GM21619 (cell line): ENCODE data around the gene RRP1B.
"Not testable (repeated sequence)": the region's sequence is repeated elsewhere in the genome, so short reads cannot be mapped to it uniquely, and the experiment has no call there.

Experiments
- ATAC-seq: cut with Tn5 transposase; IDR thresholded peaks from one replicate; pipeline ENCODE4 v1.9.1; 2021; ENCODE audit not compliant: unreplicated experiment

The RRP1B gene

GRCh38 chr21:43659136-43660000 lies at the start of gene RRP1B, which contains the start of gene HSF2BP:
Gene RRP1B (plus strand): TSS chr21:43659560. CDS start chr21:43659665, 105 bp downstream.
Gene HSF2BP (minus strand): TSS chr21:43659488. CDS start chr21:43658096, 1,392 bp downstream.
- ATAC-seq = peak; percentile 64

- ATAC-seq = no peak
Observed at GRCh38 chr21:43611598-43612369, 47.6 kb upstream of the RRP1B start.

GRCh38 chr21:43613755-43614638 lies 45.4 kb upstream of the RRP1B start:
- no peak for ATAC-seq

GRCh38 chr21:43614839-43615238 lies 44.5 kb upstream of the RRP1B start:
- ATAC-seq = no peak

- ATAC-seq = not testable (repeated sequence)
Observed at GRCh38 chr21:43616861-43617260, 42.5 kb upstream of the RRP1B start.

GRCh38 chr21:43618940-43619339 lies 40.4 kb upstream of the RRP1B start:
- no peak for ATAC-seq

GRCh38 chr21:43619344-43619743 lies 40.0 kb upstream of the RRP1B start:
- no peak for ATAC-seq

GRCh38 chr21:43619856-43620255 lies 39.5 kb upstream of the RRP1B start:
- no peak for ATAC-seq

GRCh38 chr21:43622796-43623195 lies 36.6 kb upstream of the RRP1B start:
- ATAC-seq = no peak

GRCh38 chr21:43623588-43623987 lies 35.8 kb upstream of the RRP1B start:
- no peak for ATAC-seq

GRCh38 chr21:43624339-43624738 lies 35.0 kb upstream of the RRP1B start:
- no peak for ATAC-seq

- no peak for ATAC-seq
Observed at GRCh38 chr21:43626390-43626789, 33.0 kb upstream of the RRP1B start.

- no peak for ATAC-seq
Observed at GRCh38 chr21:43627527-43627926, 31.8 kb upstream of the RRP1B start.

GRCh38 chr21:43631411-43632107 lies 27.8 kb upstream of the RRP1B start:
- no peak for ATAC-seq

GRCh38 chr21:43632373-43632905 lies 26.9 kb upstream of the RRP1B start:
- no peak for ATAC-seq

- no peak for ATAC-seq
Observed at GRCh38 chr21:43634618-43635017, 24.7 kb upstream of the RRP1B start.

GRCh38 chr21:43635436-43635835 lies 23.9 kb upstream of the RRP1B start:
- ATAC-seq = no peak

- no peak for ATAC-seq
Observed at GRCh38 chr21:43637530-43638158, 21.7 kb upstream of the RRP1B start.

- no peak for ATAC-seq
Observed at GRCh38 chr21:43639470-43640353, 19.6 kb upstream of the RRP1B start.
